CD14-positive monocyte (primary cell): ENCODE results near the gene MRGPRG. TPM values are rescaled to one million over a fixed set of nuclear protein-coding genes. Genes with fewer than 3 reads are reported as not detected.

Experiments used
- DNase-seq, 3 donors: peaks; one replicate each; pipeline ENCODE4 v3.0.0-alpha.2; 2011 to 2022
- H2AFZ ChIP-seq: 2 replicates; pipeline ENCODE4 v1.6.0; 2012; ENCODE audit warnings: mild to moderate bottlenecking, low read depth, low read length, inconsistent platforms; ENCODE audit not compliant: insufficient read depth, poor library complexity, severe bottlenecking
- H3K27ac ChIP-seq, 2 donors: 1 replicate in 1 of 2; 2 replicates in 1 of 2; pipeline ENCODE4 v1.5.1; 2012 to 2013; ENCODE audit warnings: low read length in 2 of 2, control low read depth in 1 of 2, inconsistent platforms in 1 of 2, low read depth in 1 of 2, mild to moderate bottlenecking in 1 of 2
- H3K27me3 ChIP-seq, 2 donors: one replicate each; pipeline versions ENCODE4 v1.6.0 to v1.6.1; 2011 to 2013; ENCODE audit warnings: low read length in 2 of 2; ENCODE audit not compliant: control insufficient read depth in 2 of 2, insufficient read depth in 2 of 2
- H3K36me3 ChIP-seq, 2 donors: replicated peaks in 1 of 2; 1 replicate in 1 of 2; 2 replicates in 1 of 2; pipeline versions ENCODE4 v1.5.1 to v1.6.1; 2012 to 2013; ENCODE audit warnings: low read length in 2 of 2, control low read depth in 1 of 2, inconsistent platforms in 1 of 2, mild to moderate bottlenecking in 1 of 2; ENCODE audit not compliant: insufficient read depth in 2 of 2, control insufficient read depth in 1 of 2
- H3K4me1 ChIP-seq, 2 donors: 1 replicate in 1 of 2; 2 replicates in 1 of 2; pipeline versions ENCODE4 v1.5.1 to v1.6.1; 2012 to 2013; ENCODE audit warnings: low read length in 2 of 2, control low read depth in 1 of 2, inconsistent platforms in 1 of 2, mild to moderate bottlenecking in 1 of 2, moderate library complexity in 1 of 2; ENCODE audit not compliant: insufficient read depth in 2 of 2, control insufficient read depth in 1 of 2
- H3K4me2 ChIP-seq: replicated peaks from 2 replicates; pipeline ENCODE3; 2012; ENCODE audit warnings: low read length, moderate library complexity, mild to moderate bottlenecking; ENCODE audit not compliant: poor library complexity, severe bottlenecking; ENCODE audit errors: extremely low read depth
- H3K4me3 ChIP-seq, 3 experiments: fragments of 200-600 bp in 1 of 3; sonication (generic) in 1 of 3; replicated peaks in 1 of 3; 1 replicate in 2 of 3; 2 replicates in 1 of 3; pipeline ENCODE4 v1.5.1; 2011 to 2013; ENCODE audit warnings: low read length in 3 of 3, mild to moderate bottlenecking in 3 of 3, control low read depth in 2 of 3, low read depth in 2 of 3, inconsistent platforms in 1 of 3, moderate library complexity in 1 of 3
- H3K79me2 ChIP-seq: 2 replicates; pipeline ENCODE4 v1.6.0; 2012; ENCODE audit warnings: mild to moderate bottlenecking, control low read depth, inconsistent platforms, low read length, moderate library complexity; ENCODE audit not compliant: insufficient read depth
- H3K9ac ChIP-seq: 2 replicates; pipeline ENCODE4 v1.6.0; 2017; ENCODE audit warnings: low read length, mild to moderate bottlenecking; ENCODE audit not compliant: insufficient read depth, poor library complexity, severe bottlenecking
- H3K9me3 ChIP-seq, 2 donors: replicated peaks in 1 of 2; 1 replicate in 1 of 2; 2 replicates in 1 of 2; pipeline versions ENCODE4 v1.5.1 to v1.6.1; 2012 to 2013; ENCODE audit warnings: low read length in 2 of 2, control low read depth in 1 of 2; ENCODE audit not compliant: control insufficient read depth in 1 of 2, insufficient read depth in 1 of 2
- H4K20me1 ChIP-seq: 2 replicates; pipeline ENCODE4 v1.6.0; 2012; ENCODE audit warnings: mild to moderate bottlenecking, low read length, control low read depth, moderate library complexity; ENCODE audit not compliant: insufficient read depth
- H3K27ac Mint-ChIP-seq, 7 donors: one replicate each; pipeline ENCODE4 v1.8.0; 2020; ENCODE audit warnings: mild to moderate bottlenecking in 7 of 7, mixed read lengths in 7 of 7, moderate library complexity in 6 of 7, inconsistent platforms in 2 of 7
- H3K27me3 Mint-ChIP-seq, 3 donors: one replicate each; pipeline ENCODE4 v1.8.0; 2021 to 2022; ENCODE audit warnings: low read depth in 3 of 3, mild to moderate bottlenecking in 3 of 3, mixed read lengths in 3 of 3, moderate library complexity in 3 of 3, inconsistent platforms in 1 of 3
- H3K36me3 Mint-ChIP-seq, 2 donors: one replicate each; pipeline ENCODE4 v1.8.0; 2020; ENCODE audit warnings: mixed read lengths in 2 of 2, inconsistent platforms in 1 of 2, mild to moderate bottlenecking in 1 of 2
- H3K4me1 Mint-ChIP-seq: one replicate; pipeline ENCODE4 v1.8.0; 2020; ENCODE audit warnings: mild to moderate bottlenecking, mixed read lengths
- H3K4me3 Mint-ChIP-seq, 2 donors: one replicate each; pipeline ENCODE4 v1.8.0; 2020; ENCODE audit warnings: mild to moderate bottlenecking in 2 of 2, mixed read lengths in 2 of 2, moderate library complexity in 1 of 2
- H3K9me3 Mint-ChIP-seq, 7 donors: one replicate each; pipeline ENCODE4 v1.8.0; 2020 to 2022; ENCODE audit warnings: mixed read lengths in 7 of 7, mild to moderate bottlenecking in 6 of 7, moderate library complexity in 6 of 7, inconsistent platforms in 2 of 7
- WGBS: methylation state at CpG from one replicate; pipeline ENCODE4 v1.1.5; 2013; ENCODE audit warnings: missing lambda C conversion rate; ENCODE audit not compliant: insufficient coverage; 5-methylcytosine and 5-hydroxymethylcytosine counted together
- intact Hi-C, 2 donors: fragments of 100-400 bp; cut with micrococcal nuclease; formaldehyde crosslinking; loops; one replicate each; pipeline versions ENCODE4 v1.15.0 to v1.15.1; 2023
- polyA plus RNA-seq, 3 donors: library from polyadenylated mRNA; depleted of rRNA in 1 of 3; unstranded in 2 of 3; stranded (reverse) in 1 of 3; fragments of 300-500 nt in 2 of 3; fragments of >200 nt in 1 of 3; fragmentation: Illumina TruSeq in 2 of 3; gene quantifications; 1 replicate in 2 of 3; 2 replicates in 1 of 3; pipeline ENCODE4 v1.2.3, GENCODE V29; 2012 to 2021
- TF ChIP-seq, protein P1 (sequence below): fragments of 200-600 bp; IDR thresholded peaks from one replicate; pipeline ENCODE4 v1.8.0; 2022; ENCODE audit warnings: antibody characterized with exemption, mild to moderate bottlenecking

Gene MRGPRG
- polyA plus RNA-seq, 3 donors, result not detected

DNA sequence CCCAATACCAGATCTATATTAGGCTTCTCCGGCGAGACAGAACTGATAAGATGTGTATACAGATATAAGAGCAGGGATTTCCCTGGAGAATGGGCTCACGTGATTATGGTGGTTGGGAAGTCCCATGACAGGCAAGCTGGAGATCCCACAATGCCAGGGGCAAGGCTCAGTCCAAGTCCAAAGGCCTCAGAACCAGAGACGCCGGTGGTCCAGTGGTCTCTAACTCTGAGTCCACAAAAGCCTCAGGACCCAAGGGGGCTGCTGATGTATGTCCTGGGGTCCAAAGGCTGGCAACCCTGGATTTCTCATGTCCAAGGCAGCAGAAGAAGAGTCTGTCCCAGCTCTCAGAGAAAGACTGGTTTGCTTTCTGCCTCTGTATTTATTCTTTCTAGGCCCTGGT lies 37.7 kb downstream of the MRGPRG start:
- TF ChIP-seq, protein P1, sequence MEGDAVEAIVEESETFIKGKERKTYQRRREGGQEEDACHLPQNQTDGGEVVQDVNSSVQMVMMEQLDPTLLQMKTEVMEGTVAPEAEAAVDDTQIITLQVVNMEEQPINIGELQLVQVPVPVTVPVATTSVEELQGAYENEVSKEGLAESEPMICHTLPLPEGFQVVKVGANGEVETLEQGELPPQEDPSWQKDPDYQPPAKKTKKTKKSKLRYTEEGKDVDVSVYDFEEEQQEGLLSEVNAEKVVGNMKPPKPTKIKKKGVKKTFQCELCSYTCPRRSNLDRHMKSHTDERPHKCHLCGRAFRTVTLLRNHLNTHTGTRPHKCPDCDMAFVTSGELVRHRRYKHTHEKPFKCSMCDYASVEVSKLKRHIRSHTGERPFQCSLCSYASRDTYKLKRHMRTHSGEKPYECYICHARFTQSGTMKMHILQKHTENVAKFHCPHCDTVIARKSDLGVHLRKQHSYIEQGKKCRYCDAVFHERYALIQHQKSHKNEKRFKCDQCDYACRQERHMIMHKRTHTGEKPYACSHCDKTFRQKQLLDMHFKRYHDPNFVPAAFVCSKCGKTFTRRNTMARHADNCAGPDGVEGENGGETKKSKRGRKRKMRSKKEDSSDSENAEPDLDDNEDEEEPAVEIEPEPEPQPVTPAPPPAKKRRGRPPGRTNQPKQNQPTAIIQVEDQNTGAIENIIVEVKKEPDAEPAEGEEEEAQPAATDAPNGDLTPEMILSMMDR, result no peak
- no peaks in the 10 kb centered on the region for H3K36me3 Mint-ChIP-seq
- H2AFZ ChIP-seq, result no peak overlapping the region
- H3K27me3 ChIP-seq, result no peaks in the 10 kb centered on the region
- H3K4me1 ChIP-seq, result no peaks in the 10 kb centered on the region
- peaks cover 11 to 14% of the 10 kb centered on the region in 2 donors for H3K9me3 ChIP-seq
- no peak overlapping the region for H3K27ac Mint-ChIP-seq
- H3K27me3 Mint-ChIP-seq, result peaks cover 0 to 2% (median 0%) of the 10 kb centered on the region in 3 donors
- H3K4me3 Mint-ChIP-seq, result no peak overlapping the region
- no peak overlapping the region for H3K4me2 ChIP-seq
- no peak overlapping the region for H3K9ac ChIP-seq
- no peaks in the 10 kb centered on the region for H4K20me1 ChIP-seq
- WGBS, result 100% methylated on average over 5 of the region's 5 CpGs
- no peaks in the 10 kb centered on the region for H3K4me1 Mint-ChIP-seq
- H3K79me2 ChIP-seq, result no peaks in the 10 kb centered on the region
- no peak overlapping the region for H3K27ac ChIP-seq
- no peak for DNase-seq
- intact Hi-C loops, result no loop called here
- peaks cover 12 to 49% (median 29%) of the 10 kb centered on the region in 7 donors for H3K9me3 Mint-ChIP-seq
- H3K4me3 ChIP-seq, result no peak overlapping the region
- no peaks in the 10 kb centered on the region for H3K36me3 ChIP-seq

DNA sequence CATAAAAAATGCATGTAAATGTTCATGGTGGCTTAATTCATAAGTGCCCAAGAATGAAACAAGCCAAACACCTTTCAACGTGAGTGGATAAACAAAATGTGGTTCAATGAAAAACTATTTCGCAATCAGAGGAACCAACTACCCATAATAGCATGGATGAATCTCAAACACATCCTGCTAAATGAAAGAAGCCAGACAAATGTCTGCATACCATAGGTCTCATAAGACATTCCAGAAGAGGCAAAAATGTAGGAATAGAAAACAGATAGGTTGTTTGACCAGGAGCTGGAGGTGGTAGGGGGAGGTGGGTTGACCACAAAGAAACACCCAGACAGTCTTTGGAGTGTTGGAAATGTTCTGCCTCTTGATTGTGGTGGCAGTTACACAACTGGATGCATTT lies 40.3 kb downstream of the MRGPRG start:
- TF ChIP-seq, protein P1, result no peak
- DNase-seq, result no peak
- no CpG with 5 or more reads among the region's 2 CpGs for WGBS
- Histone ChIP-seq H3K4me2 (no peak overlapping the region), H3K9me3 (peaks cover 13 to 18% of the 10 kb centered on the region in 2 donors), H3K79me2 (no peaks in the 10 kb centered on the region), H3K36me3 (no peaks in the 10 kb centered on the region), H2AFZ (no peak overlapping the region), H3K27ac (no peak overlapping the region), H3K9ac (no peak overlapping the region), H4K20me1 (no peaks in the 10 kb centered on the region), H3K4me1 (no peaks in the 10 kb centered on the region), H3K27me3 (no peaks in the 10 kb centered on the region), H3K4me3 (no peak overlapping the region)
- Mint-ChIP-seq H3K4me1 (no peaks in the 10 kb centered on the region), H3K27me3 (peaks cover 0 to 2% (median 2%) of the 10 kb centered on the region in 3 donors), H3K4me3 (no peak overlapping the region), H3K27ac (no peak overlapping the region), H3K9me3 (peaks cover 13 to 37% (median 23%) of the 10 kb centered on the region in 7 donors), H3K36me3 (no peaks in the 10 kb centered on the region)
- intact Hi-C loops, result no loop called here
